ENCODE results near the gene HDHD3. TPM values are rescaled to one million over a fixed set of nuclear protein-coding genes. Genes with fewer than 3 reads are reported as not detected.

HDHD3 gene
- total RNA-seq, 1 donor from 2014 or later = 8.4 TPM

- Mint-ChIP-seq H3K36me3 (ENCODE audit: low read depth, unreplicated experiment) (no peaks in the 10 kb centered on the region), H3K27me3 (ENCODE audit: unreplicated experiment) (no peaks in the 10 kb centered on the region), H3K27ac (ENCODE audit: unreplicated experiment) (no peak overlapping the region), H3K9me3 (ENCODE audit: unreplicated experiment) (no peaks in the 10 kb centered on the region), H3K4me3 (ENCODE audit: unreplicated experiment) (no peak overlapping the region), H3K4me1 (ENCODE audit: unreplicated experiment) (peaks cover 10% of the 10 kb centered on the region)
- DNase-seq (ENCODE audit: low spot score) = no peak
- TF ChIP-seq CTCF (IDR thresholded peaks at IDR 0.05; ENCODE audit: unreplicated experiment) = no peak
These were observed 39.4 kb upstream of the HDHD3 start for GRCh38 chr9:113416149-113416721.

GRCh38 chr9:113410207-113410864 is 33.5 kb upstream of the HDHD3 start, which contains the start of the genes C9orf43 and POLE3:
Gene C9orf43 (plus strand): TSS chr9:113410747. CDS start chr9:113413494, 2,747 bp downstream.
Gene POLE3 (minus strand): TSS chr9:113410675. CDS start chr9:113410293, 382 bp downstream.
- Mint-ChIP-seq H3K4me3 (ENCODE audit: unreplicated experiment) (peak within 1 kb of the TSS; percentile 100), H3K9me3 (ENCODE audit: unreplicated experiment) (no peaks in the 10 kb centered on the region), H3K27me3 (ENCODE audit: unreplicated experiment) (peaks cover 7% of the 10 kb centered on the region), H3K4me1 (ENCODE audit: unreplicated experiment) (peaks cover 18% of the 10 kb centered on the region), H3K27ac (ENCODE audit: unreplicated experiment) (peak within 1 kb of the TSS; percentile 100), H3K36me3 (ENCODE audit: low read depth, unreplicated experiment) (peaks cover 21% of the 10 kb centered on the region)
- TF ChIP-seq CTCF (IDR thresholded peaks at IDR 0.05; ENCODE audit: unreplicated experiment) = no peak
- DNase-seq (ENCODE audit: low spot score) = peak; percentile 92

GRCh38 chr9:113409883-113410206 is 33.1 kb upstream of the HDHD3 start:
- no peak for DNase-seq (ENCODE audit: low spot score)
- Mint-ChIP-seq H3K4me1 (ENCODE audit: unreplicated experiment) (peaks cover 18% of the 10 kb centered on the region), H3K36me3 (ENCODE audit: low read depth, unreplicated experiment) (peaks cover 21% of the 10 kb centered on the region), H3K27me3 (ENCODE audit: unreplicated experiment) (peaks cover 7% of the 10 kb centered on the region), H3K9me3 (ENCODE audit: unreplicated experiment) (no peaks in the 10 kb centered on the region), H3K4me3 (ENCODE audit: unreplicated experiment) (peak overlapping the region; percentile 100), H3K27ac (ENCODE audit: unreplicated experiment) (peak overlapping the region; percentile 100)
- TF ChIP-seq CTCF (IDR thresholded peaks at IDR 0.05; ENCODE audit: unreplicated experiment) = no peak

- H3K4me1 Mint-ChIP-seq (ENCODE audit: unreplicated experiment) = peaks cover 18% of the 10 kb centered on the region
These were observed 32.7 kb upstream of the HDHD3 start for GRCh38 chr9:113409481-113409880.

More at GRCh38 chr9:113409481-113409880, 32.7 kb upstream of the HDHD3 start:
- H3K36me3 Mint-ChIP-seq (ENCODE audit: low read depth, unreplicated experiment) = peaks cover 21% of the 10 kb centered on the region
- no peaks in the 10 kb centered on the region for H3K9me3 Mint-ChIP-seq (ENCODE audit: unreplicated experiment)
- peaks cover 7% of the 10 kb centered on the region for H3K27me3 Mint-ChIP-seq (ENCODE audit: unreplicated experiment)
- H3K27ac Mint-ChIP-seq (ENCODE audit: unreplicated experiment) = peak overlapping the region; percentile 76
- peak overlapping the region; percentile 100 for H3K4me3 Mint-ChIP-seq (ENCODE audit: unreplicated experiment)
- TF ChIP-seq CTCF (IDR thresholded peaks at IDR 0.05; ENCODE audit: unreplicated experiment) = no peak
- no peak for DNase-seq (ENCODE audit: low spot score)

All from endothelial cell (in vitro differentiated cells).